RWPE1 (cell line): ENCODE measurements around the gene ASTN2.
"Not testable (repeated sequence)": the region's sequence is repeated elsewhere in the genome, so short reads cannot be mapped to it uniquely, and the experiment has no call there.

Experiments
- CTCF ChIA-PET: fragments of 350-600 bp; sonication (Branson Sonifier 250); formaldehyde crosslinking; extraction: SDS; loops from one replicate; lab custom pipeline; 2021; lab: Yijun Ruan, JAX
- POLR2A ChIA-PET: fragments of 400-600 bp; formaldehyde crosslinking; extraction: SDS; loops from one replicate; lab custom pipeline; 2020; ENCODE audit warnings: antibody characterized with exemption; ENCODE audit not compliant: low non-redundant PET; lab: Yijun Ruan, JAX
- DNase-seq: peaks from one replicate; pipeline ENCODE4 v3.0.0; 2012; ENCODE audit warnings: low spot score
- H3K27ac ChIP-seq: fragments of 450-650 bp; 2 replicates; pipeline ENCODE4 v1.5.1; 2017
- CTCF ChIP-seq: fragments of 450-650 bp; conservative IDR thresholded peaks from 2 replicates; pipeline ENCODE4 v1.5.1; 2017; ENCODE audit warnings: low read depth, mild to moderate bottlenecking

The ASTN2 gene

DNA sequence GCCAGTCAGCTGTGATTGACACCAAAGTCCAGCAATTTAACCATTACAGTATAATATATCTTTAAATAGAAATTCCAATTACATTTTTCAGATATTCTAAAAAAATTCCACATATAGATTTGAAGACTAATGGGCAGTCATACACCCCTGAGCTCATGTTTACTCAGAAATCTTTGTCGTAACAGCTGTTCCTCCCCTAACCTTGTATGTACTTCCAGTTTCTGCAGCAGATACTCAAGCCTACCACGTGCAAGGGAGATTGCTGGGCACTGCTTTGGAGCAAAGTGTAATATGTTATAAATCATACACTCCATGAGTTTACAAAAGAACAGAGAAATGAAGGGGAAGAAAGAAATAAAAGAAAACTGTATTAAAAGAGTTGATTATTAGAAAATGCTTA is 486.6 kb downstream of the ASTN2 start:
- ChIA-PET POLR2A (no interaction called here), CTCF (no interaction called here)
- no peak overlapping the region for H3K27ac ChIP-seq
- TF ChIP-seq CTCF: no peak; the same call in 1 of the 2 replicates
- DNase-seq: no peak

GRCh38 chr9:116927726-116928125 is 487.1 kb downstream of the ASTN2 start:
- CTCF ChIA-PET: interaction anchor here (0.7 to 0.9 kb wide), 2 partner anchors 68 to 1322 kb away, joined by 3 read pairs; no protein-coding TSS in a partner anchor
- no peak overlapping the region for H3K27ac ChIP-seq
- TF ChIP-seq CTCF: no peak
- POLR2A ChIA-PET: no interaction called here
- no peak for DNase-seq

DNA sequence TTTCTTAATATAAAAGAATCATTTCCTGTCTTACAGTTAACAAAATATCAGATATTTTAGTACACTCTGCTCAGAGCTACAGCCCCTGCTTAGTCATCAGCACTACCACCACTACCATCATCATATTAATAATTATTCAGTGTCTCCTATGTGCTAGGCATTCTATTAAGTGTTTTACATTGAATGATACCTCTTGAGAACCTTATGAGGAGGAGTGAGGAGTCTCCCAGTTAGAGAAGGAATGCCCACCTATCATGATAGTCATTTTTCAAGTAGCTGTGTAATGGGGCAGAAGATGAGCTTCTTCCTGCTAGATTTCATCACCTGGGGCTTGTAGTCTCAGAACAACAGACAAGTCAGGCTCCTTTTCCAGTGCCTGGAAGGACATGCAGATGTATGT is 489.7 kb downstream of the ASTN2 start:
- ChIA-PET CTCF (interaction anchor here (0.6 to 1.0 kb wide), 3 partner anchors 88 to 188 kb away, joined by 3 to 4 read pairs (median 3); no protein-coding TSS in a partner anchor), POLR2A (no interaction called here)
- no peak for TF ChIP-seq CTCF
- DNase-seq: no peak
- no peak overlapping the region for H3K27ac ChIP-seq

DNA sequence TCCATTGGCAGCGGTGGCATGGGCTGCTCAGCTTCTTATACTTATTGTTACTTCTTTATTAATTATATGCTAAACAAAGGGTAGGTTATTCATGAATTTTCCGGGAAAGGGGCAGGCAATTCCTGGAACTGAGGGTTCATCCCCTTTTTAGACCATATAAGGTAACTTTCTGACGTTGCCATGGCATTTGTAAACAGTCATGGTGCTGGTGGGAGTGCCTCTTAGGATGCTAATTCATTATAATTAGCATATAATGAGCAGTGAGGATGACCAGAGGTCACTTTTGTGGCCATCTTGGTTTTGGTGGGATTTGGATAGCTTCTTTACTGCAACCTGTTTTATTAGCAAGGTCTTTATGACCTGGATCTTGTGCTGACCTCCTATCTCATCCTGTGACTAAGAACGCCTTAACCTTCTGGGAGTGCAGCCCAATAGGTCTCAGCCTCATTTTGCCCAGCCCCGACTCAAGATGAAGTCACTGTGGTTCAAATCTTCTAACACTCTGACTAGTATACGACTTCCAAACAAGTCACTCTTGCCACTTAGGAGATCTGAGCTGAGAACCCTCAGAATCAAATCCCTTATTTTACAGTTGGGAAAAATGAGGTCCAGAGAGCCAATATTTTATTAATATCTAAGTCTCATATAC is 490.3 kb downstream of the ASTN2 start:
- DNase-seq: no peak
- CTCF ChIA-PET: interaction anchor here (1.0 kb wide), 1 partner anchor 187 kb away, joined by 4 read pairs; no protein-coding TSS in a partner anchor
- POLR2A ChIA-PET: interaction anchor here (0.6 kb wide), 1 partner anchor 37 kb away, joined by 5 read pairs; no protein-coding TSS in a partner anchor
- no peak overlapping the region for H3K27ac ChIP-seq
- TF ChIP-seq CTCF: no peak

DNA sequence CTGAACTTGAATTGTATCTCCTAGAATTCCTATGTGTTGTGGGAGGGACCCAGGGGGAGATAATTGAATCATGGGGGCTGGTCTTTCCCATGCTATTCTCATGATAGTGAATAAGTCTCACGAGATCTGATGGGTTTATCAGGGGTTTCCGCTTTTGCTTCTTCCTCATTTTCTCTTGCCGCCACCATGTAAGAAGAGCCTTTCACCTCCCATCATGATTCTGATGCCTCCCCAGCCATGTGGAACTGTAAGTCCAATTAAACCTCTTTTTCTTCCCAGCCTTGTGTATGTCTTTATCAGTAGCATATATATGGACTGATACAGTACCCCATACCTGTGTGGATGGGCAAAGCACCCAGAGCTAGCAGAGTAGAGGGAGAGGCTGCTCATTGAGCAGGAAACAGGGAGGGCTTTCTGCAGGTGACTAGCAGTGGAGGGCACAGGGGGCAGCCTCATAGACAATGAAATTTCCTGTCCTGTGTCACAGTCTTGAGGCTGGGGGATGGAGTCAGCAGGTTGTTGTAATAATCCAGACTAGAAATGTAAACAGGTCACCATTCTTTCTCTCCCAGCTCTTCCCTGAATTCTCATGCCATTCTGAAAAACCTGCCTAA is 496.9 kb downstream of the ASTN2 start:
- H3K27ac ChIP-seq, DNase-seq, POLR2A ChIA-PET: not testable (repeated sequence)
- CTCF ChIA-PET: interaction anchor here (0.6 kb wide), 1 partner anchor 9 kb away, joined by 3 read pairs; no protein-coding TSS in a partner anchor

GRCh38 chr9:116913536-116913935 is 501.3 kb downstream of the ASTN2 start:
- ChIA-PET CTCF (interaction anchor here (0.5 to 1.0 kb wide), 2 partner anchors 57 to 576 kb away, joined by 3 to 6 read pairs; no protein-coding TSS in a partner anchor), POLR2A (no interaction called here)
- H3K27ac ChIP-seq: no peak overlapping the region
- DNase-seq: no peak
- TF ChIP-seq CTCF: no peak

GRCh38 chr9:116910201-116910600 is 504.7 kb downstream of the ASTN2 start:
- ChIA-PET CTCF (interaction anchor here (0.7 kb wide), 1 partner anchor 10 kb away, joined by 3 read pairs; no protein-coding TSS in a partner anchor), POLR2A (no interaction called here)
- TF ChIP-seq CTCF: no peak
- no peak for DNase-seq
- H3K27ac ChIP-seq: no peak overlapping the region
